Measurements from ENCODE around the gene TIGD4.

DNA sequence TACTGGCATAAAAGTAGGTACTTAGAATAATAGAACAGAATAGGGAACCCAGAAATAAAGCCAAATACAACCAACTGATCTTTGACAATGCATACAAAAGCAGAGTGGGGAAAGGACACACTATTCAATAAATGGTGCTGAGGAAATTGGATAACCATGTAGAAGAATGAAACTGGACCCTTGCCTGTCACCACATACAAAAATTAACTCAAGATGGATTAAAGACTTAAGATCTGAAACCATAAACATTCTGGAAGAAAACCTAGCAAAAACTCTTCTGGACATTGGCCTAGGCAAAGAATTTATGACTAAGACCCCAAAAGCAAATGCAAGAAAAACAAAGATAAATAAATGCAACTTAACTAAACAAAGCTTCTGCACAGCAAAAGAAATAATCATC, 45.8 kb upstream of the TIGD4 start:
- TF ChIP-seq TAF1 (IDR thresholded peaks at IDR 0.05; ENCODE audit: borderline replicate concordance, low read depth, low read length): no peak
- no peak for TF ChIP-seq FOXJ3 (CRISPR knock-in tag; IDR thresholded peaks at IDR 0.05)
- TF ChIP-seq, protein P1, sequence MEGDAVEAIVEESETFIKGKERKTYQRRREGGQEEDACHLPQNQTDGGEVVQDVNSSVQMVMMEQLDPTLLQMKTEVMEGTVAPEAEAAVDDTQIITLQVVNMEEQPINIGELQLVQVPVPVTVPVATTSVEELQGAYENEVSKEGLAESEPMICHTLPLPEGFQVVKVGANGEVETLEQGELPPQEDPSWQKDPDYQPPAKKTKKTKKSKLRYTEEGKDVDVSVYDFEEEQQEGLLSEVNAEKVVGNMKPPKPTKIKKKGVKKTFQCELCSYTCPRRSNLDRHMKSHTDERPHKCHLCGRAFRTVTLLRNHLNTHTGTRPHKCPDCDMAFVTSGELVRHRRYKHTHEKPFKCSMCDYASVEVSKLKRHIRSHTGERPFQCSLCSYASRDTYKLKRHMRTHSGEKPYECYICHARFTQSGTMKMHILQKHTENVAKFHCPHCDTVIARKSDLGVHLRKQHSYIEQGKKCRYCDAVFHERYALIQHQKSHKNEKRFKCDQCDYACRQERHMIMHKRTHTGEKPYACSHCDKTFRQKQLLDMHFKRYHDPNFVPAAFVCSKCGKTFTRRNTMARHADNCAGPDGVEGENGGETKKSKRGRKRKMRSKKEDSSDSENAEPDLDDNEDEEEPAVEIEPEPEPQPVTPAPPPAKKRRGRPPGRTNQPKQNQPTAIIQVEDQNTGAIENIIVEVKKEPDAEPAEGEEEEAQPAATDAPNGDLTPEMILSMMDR (IDR thresholded peaks at IDR 0.05): no peak
- TF ChIP-seq, protein P2, sequence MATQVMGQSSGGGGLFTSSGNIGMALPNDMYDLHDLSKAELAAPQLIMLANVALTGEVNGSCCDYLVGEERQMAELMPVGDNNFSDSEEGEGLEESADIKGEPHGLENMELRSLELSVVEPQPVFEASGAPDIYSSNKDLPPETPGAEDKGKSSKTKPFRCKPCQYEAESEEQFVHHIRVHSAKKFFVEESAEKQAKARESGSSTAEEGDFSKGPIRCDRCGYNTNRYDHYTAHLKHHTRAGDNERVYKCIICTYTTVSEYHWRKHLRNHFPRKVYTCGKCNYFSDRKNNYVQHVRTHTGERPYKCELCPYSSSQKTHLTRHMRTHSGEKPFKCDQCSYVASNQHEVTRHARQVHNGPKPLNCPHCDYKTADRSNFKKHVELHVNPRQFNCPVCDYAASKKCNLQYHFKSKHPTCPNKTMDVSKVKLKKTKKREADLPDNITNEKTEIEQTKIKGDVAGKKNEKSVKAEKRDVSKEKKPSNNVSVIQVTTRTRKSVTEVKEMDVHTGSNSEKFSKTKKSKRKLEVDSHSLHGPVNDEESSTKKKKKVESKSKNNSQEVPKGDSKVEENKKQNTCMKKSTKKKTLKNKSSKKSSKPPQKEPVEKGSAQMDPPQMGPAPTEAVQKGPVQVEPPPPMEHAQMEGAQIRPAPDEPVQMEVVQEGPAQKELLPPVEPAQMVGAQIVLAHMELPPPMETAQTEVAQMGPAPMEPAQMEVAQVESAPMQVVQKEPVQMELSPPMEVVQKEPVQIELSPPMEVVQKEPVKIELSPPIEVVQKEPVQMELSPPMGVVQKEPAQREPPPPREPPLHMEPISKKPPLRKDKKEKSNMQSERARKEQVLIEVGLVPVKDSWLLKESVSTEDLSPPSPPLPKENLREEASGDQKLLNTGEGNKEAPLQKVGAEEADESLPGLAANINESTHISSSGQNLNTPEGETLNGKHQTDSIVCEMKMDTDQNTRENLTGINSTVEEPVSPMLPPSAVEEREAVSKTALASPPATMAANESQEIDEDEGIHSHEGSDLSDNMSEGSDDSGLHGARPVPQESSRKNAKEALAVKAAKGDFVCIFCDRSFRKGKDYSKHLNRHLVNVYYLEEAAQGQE (IDR thresholded peaks at IDR 0.05; ENCODE audit: low read depth, low read length): no peak
- TF ChIP-seq RXRA (IDR thresholded peaks at IDR 0.05; ENCODE audit: borderline replicate concordance, low read depth): no peak
- no peak for TF ChIP-seq JUND (IDR thresholded peaks at IDR 0.05)
- TF ChIP-seq FOSL2 (IDR thresholded peaks at IDR 0.05; ENCODE audit: borderline replicate concordance, low read depth): no peak
- TF ChIP-seq, protein P3, sequence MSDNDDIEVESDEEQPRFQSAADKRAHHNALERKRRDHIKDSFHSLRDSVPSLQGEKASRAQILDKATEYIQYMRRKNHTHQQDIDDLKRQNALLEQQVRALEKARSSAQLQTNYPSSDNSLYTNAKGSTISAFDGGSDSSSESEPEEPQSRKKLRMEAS (IDR thresholded peaks at IDR 0.05; ENCODE audit: low read depth): no peak
- no peak for TF ChIP-seq NFIC (IDR thresholded peaks at IDR 0.05; ENCODE audit: borderline replicate concordance)
- TF ChIP-seq ELF1 (IDR thresholded peaks at IDR 0.05): no peak

Data from SK-N-SH (cell line).